OCI-LY7 (cell line): ENCODE results near the gene CLCN4. TPM values are rescaled to one million over a fixed set of nuclear protein-coding genes. Genes with fewer than 3 reads are reported as not detected.

ENCODE experiments used
- BruUV-seq: library from RNA; stranded (reverse); fragments of 400-500 nt; replicated peaks from 2 replicates; lab custom pipeline; 2021; lab: Mats Ljungman, UMichigan
- CTCF ChIA-PET: fragments of 300-600 bp; sonication (Branson Sonifier 250); formaldehyde crosslinking; loops from one replicate; lab custom pipeline; 2022; ENCODE audit warnings: antibody characterized with exemption; ENCODE audit not compliant: unreplicated experiment; lab: Charles Lee
- POLR2A ChIA-PET: fragments of 300-600 bp; sonication (Branson Sonifier 250); formaldehyde crosslinking; loops from one replicate; lab custom pipeline; 2022; ENCODE audit warnings: antibody characterized with exemption; lab: Charles Lee
- DNase-seq: peaks from one replicate; pipeline ENCODE4 v3.0.0-alpha.2; 2015; ENCODE audit warnings: low spot score
- H2AFZ ChIP-seq: fragments of 200-600 bp; sonication (generic), shearing (Covaris generic); 2 replicates; pipeline ENCODE4 v1.6.1; 2014; ENCODE audit warnings: mild to moderate bottlenecking, antibody characterized with exemption, low read length, moderate library complexity
- H3K27ac ChIP-seq: fragments of 200-600 bp; sonication (generic); 2 replicates; pipeline ENCODE4 v1.5.1; 2014; ENCODE audit warnings: mixed run types, low read depth, mild to moderate bottlenecking, moderate library complexity, low read length, inconsistent platforms; ENCODE audit not compliant: poor library complexity, severe bottlenecking
- H3K36me3 ChIP-seq: fragments of 200-600 bp; sonication (generic); 2 replicates; pipeline ENCODE4 v1.6.1; 2014; ENCODE audit warnings: mild to moderate bottlenecking, antibody characterized with exemption, low read length, moderate library complexity, mixed read lengths; ENCODE audit not compliant: insufficient read depth
- H3K4me1 ChIP-seq: fragments of 200-600 bp; sonication (generic); 2 replicates; pipeline ENCODE4 v1.5.1; 2014; ENCODE audit warnings: mild to moderate bottlenecking, low read length; ENCODE audit not compliant: insufficient read depth, poor library complexity, severe bottlenecking
- H3K4me2 ChIP-seq: fragments of 200-600 bp; sonication (generic); 2 replicates; pipeline ENCODE4 v1.6.1; 2014; ENCODE audit warnings: mild to moderate bottlenecking, low read length
- H3K4me3 ChIP-seq: fragments of 200-600 bp; sonication (generic); 2 replicates; pipeline ENCODE4 v1.5.1; 2014; ENCODE audit warnings: mild to moderate bottlenecking, low read depth, low read length; ENCODE audit not compliant: poor library complexity, severe bottlenecking
- H3K79me2 ChIP-seq: fragments of 200-600 bp; sonication (generic); 2 replicates; pipeline ENCODE4 v1.6.1; 2016; ENCODE audit warnings: low read depth, mild to moderate bottlenecking, low read length, moderate library complexity, mixed read lengths; ENCODE audit not compliant: insufficient read depth
- H3K9me2 ChIP-seq: fragments of 200-600 bp; sonication (generic); 2 replicates; pipeline ENCODE4 v1.6.1; 2016; ENCODE audit warnings: mild to moderate bottlenecking, low read length, mixed read lengths; ENCODE audit not compliant: insufficient read depth
- H3K9me3 ChIP-seq: fragments of 200-600 bp; sonication (generic); 2 replicates; pipeline ENCODE4 v1.6.1; 2014; ENCODE audit warnings: mild to moderate bottlenecking, mixed run types, low read length, mixed read lengths
- H4K20me1 ChIP-seq: fragments of 200-600 bp; sonication (generic); 2 replicates; pipeline ENCODE4 v1.6.1; 2014; ENCODE audit warnings: mild to moderate bottlenecking, antibody characterized with exemption, low read length, moderate library complexity, mixed read lengths; ENCODE audit not compliant: insufficient read depth
- CTCF ChIP-seq: fragments of 200-600 bp; sonication (generic); conservative IDR thresholded peaks from 2 replicates; pipeline ENCODE4 v1.5.1; 2014; ENCODE audit warnings: mild to moderate bottlenecking, antibody characterized with exemption, low read length, moderate library complexity, mixed read lengths
- EZH2phosphoT487 ChIP-seq: fragments of 200-600 bp; sonication (generic); IDR thresholded peaks from 2 replicates; pipeline ENCODE4 v1.6.1; 2018; ENCODE audit warnings: low read depth, borderline replicate concordance, mild to moderate bottlenecking, mixed run types, antibody characterized with exemption, low read length, moderate library complexity, mixed read lengths
- intact Hi-C: fragments of 100-400 bp; cut with micrococcal nuclease; formaldehyde crosslinking; loops from one replicate; pipeline ENCODE4 v1.10.0; 2022; ENCODE audit not compliant: unreplicated experiment
- total RNA-seq, 2 experiments: library from RNA; depleted of rRNA in 1 of 2; stranded (reverse); fragments of >200 nt in 1 of 2; shearing (Covaris generic) in 1 of 2; gene quantifications; 2 replicates each; pipeline ENCODE4 v1.2.3, GENCODE V29; 2014 to 2022

Gene CLCN4
- total RNA-seq, 2 experiments from 2014 or later, result 7.8 to 9.7 TPM

GRCh38 chrX:10130354-10130753, 26.4 kb upstream of the CLCN4 start:
- Histone ChIP-seq H3K79me2 (no peaks in the 10 kb centered on the region), H3K27ac (no peak overlapping the region), H3K36me3 (peaks cover 39% of the 10 kb centered on the region), H3K4me1 (no peaks in the 10 kb centered on the region), H3K4me2 (no peak overlapping the region), H3K4me3 (no peak overlapping the region), H3K9me3 (no peaks in the 10 kb centered on the region), H3K9me2 (no peaks in the 10 kb centered on the region), H2AFZ (no peak overlapping the region), H4K20me1 (no peaks in the 10 kb centered on the region)
- no peak for DNase-seq
- ChIA-PET POLR2A (no interaction called here), CTCF (no interaction called here)
- no peak for TF ChIP-seq EZH2phosphoT487
- no peak for TF ChIP-seq CTCF
- intact Hi-C loops, result no loop called here
- BruUV-seq, result no TSS peak

GRCh38 chrX:10133980-10134676, 22.6 kb upstream of the CLCN4 start:
- H3K9me2 ChIP-seq, result no peaks in the 10 kb centered on the region
- no peak overlapping the region for H2AFZ ChIP-seq
- no peaks in the 10 kb centered on the region for H3K4me1 ChIP-seq
- H3K9me3 ChIP-seq, result no peaks in the 10 kb centered on the region
- DNase-seq, result no peak
- ChIA-PET POLR2A (no interaction called here), CTCF (no interaction called here)
- peaks cover 51% of the 10 kb centered on the region for H3K36me3 ChIP-seq
- BruUV-seq, result no TSS peak
- no peaks in the 10 kb centered on the region for H4K20me1 ChIP-seq
- H3K27ac ChIP-seq, result no peak overlapping the region
- no peak overlapping the region for H3K4me2 ChIP-seq
- no peak for TF ChIP-seq CTCF
- no peak for TF ChIP-seq EZH2phosphoT487
- H3K4me3 ChIP-seq, result no peak overlapping the region
- no peaks in the 10 kb centered on the region for H3K79me2 ChIP-seq
- intact Hi-C loops, result no loop called here

GRCh38 chrX:10134921-10135320, 21.9 kb upstream of the CLCN4 start:
- no TSS peak for BruUV-seq
- intact Hi-C loops, result no loop called here
- no peak overlapping the region for H3K27ac ChIP-seq
- H3K4me2 ChIP-seq, result no peak overlapping the region
- DNase-seq, result no peak
- POLR2A ChIA-PET, result no interaction called here
- H3K36me3 ChIP-seq, result peaks cover 51% of the 10 kb centered on the region
- no peaks in the 10 kb centered on the region for H3K79me2 ChIP-seq
- TF ChIP-seq EZH2phosphoT487 (no peak), CTCF (no peak)
- H2AFZ ChIP-seq, result no peak overlapping the region
- CTCF ChIA-PET, result no interaction called here
- H3K4me1 ChIP-seq, result no peaks in the 10 kb centered on the region
- H3K9me2 ChIP-seq, result no peaks in the 10 kb centered on the region
- H3K4me3 ChIP-seq, result no peak overlapping the region
- no peaks in the 10 kb centered on the region for H4K20me1 ChIP-seq
- H3K9me3 ChIP-seq, result no peaks in the 10 kb centered on the region
